DND-41 (cell line): Measurements from ENCODE around the gene MARCKSL1.

Experiments
- EZH2 ChIP-seq: IDR thresholded peaks from 3 replicates; pipeline ENCODE4 v1.6.1; 2012; ENCODE audit warnings: borderline replicate concordance, low read depth, mild to moderate bottlenecking, moderate library complexity, low read length, inconsistent platforms; ENCODE audit not compliant: severe bottlenecking
- TF ChIP-seq, protein P1 (sequence below): IDR thresholded peaks from 2 replicates; pipeline ENCODE4 v1.5.1; 2012; ENCODE audit warnings: borderline replicate concordance, low read length, moderate library complexity, mild to moderate bottlenecking; ENCODE audit not compliant: poor library complexity, severe bottlenecking; ENCODE audit errors: extremely low read depth

DNA sequence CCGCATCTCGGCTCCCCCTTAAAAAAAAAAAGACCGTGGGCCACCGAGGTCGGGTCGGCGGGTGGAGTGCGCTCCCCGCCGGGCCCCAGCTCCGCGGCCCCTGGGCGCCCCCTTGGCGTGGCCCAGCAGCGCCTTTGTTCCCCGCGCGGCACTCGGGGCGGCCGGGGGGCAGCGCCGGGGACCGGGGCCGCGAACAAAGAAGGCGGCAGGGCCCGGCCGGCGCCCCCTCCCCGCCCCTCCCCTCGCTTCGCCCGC, 571 bp downstream of the MARCKSL1 start:
- TF ChIP-seq, protein P1, sequence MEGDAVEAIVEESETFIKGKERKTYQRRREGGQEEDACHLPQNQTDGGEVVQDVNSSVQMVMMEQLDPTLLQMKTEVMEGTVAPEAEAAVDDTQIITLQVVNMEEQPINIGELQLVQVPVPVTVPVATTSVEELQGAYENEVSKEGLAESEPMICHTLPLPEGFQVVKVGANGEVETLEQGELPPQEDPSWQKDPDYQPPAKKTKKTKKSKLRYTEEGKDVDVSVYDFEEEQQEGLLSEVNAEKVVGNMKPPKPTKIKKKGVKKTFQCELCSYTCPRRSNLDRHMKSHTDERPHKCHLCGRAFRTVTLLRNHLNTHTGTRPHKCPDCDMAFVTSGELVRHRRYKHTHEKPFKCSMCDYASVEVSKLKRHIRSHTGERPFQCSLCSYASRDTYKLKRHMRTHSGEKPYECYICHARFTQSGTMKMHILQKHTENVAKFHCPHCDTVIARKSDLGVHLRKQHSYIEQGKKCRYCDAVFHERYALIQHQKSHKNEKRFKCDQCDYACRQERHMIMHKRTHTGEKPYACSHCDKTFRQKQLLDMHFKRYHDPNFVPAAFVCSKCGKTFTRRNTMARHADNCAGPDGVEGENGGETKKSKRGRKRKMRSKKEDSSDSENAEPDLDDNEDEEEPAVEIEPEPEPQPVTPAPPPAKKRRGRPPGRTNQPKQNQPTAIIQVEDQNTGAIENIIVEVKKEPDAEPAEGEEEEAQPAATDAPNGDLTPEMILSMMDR: no peak
- no peak for TF ChIP-seq EZH2
